ENCODE measurements around the gene PLD4. TPM values are rescaled to one million over a fixed set of nuclear protein-coding genes. Genes with fewer than 3 reads are reported as not detected.

The PLD4 gene
- total and polyA plus RNA-seq, 2 donors (not counting 1 experiment from before 2014, with no cell fraction given): 0.17 TPM; not detected in 1

- Histone ChIP-seq H3K9me3 (ENCODE audit: control insufficient read depth, insufficient read depth, low read depth, low read length) (no peaks in the 10 kb centered on the region), H2AFZ (ENCODE audit: low read length) (peak overlapping the region; percentile 7), H3K79me2 (ENCODE audit: control insufficient read depth, insufficient read depth, low read length) (no peaks in the 10 kb centered on the region), H3K27ac (ENCODE audit: insufficient read depth, low read length) (no peak overlapping the region), H3K4me2 (ENCODE audit: extremely low read depth, insufficient read depth, low read length) (peak overlapping the region; percentile 59), H3K4me1 (ENCODE audit: control insufficient read depth, extremely low read depth, insufficient read depth, low read length) (no peaks in the 10 kb centered on the region), H4K20me1 (ENCODE audit: control insufficient read depth, extremely low read depth, insufficient read depth, low read length) (no peaks in the 10 kb centered on the region), H3K36me3 (ENCODE audit: control insufficient read depth, insufficient read depth, low read length) (no peaks in the 10 kb centered on the region), H3K27me3 (ENCODE audit: control insufficient read depth, insufficient read depth, low read length) (peaks cover 4% of the 10 kb centered on the region), H3K9ac (ENCODE audit: insufficient read depth, low read length) (peak overlapping the region; percentile 55), H3K4me3 (replicated peaks in 1 of 4; ENCODE audit: control extremely low read depth in 1 of 4, insufficient read depth in 1 of 4, low read depth in 3 of 4, low read length in 4 of 4) (peak overlapping the region in 3 of 4 experiments; percentile 29 to 58 (median 36))
- DNase-seq (ENCODE audit: low read depth in 2 of 2): peak; percentile 62 to 79
- TF ChIP-seq CTCF (conservative IDR thresholded peaks at IDR 0.05 in 1 of 2, IDR thresholded peaks at IDR 0.05 in 1 of 2; ENCODE audit: low read depth in 1 of 2, low read length in 2 of 2): peak; percentile 42 to 46
- no peak for TF ChIP-seq EZH2 (IDR thresholded peaks at IDR 0.05; ENCODE audit: low read length, missing control alignments)
Observed at GRCh38 chr14:104932676-104933631, 8.3 kb downstream of the PLD4 start.

GRCh38 chr14:104933746-104934733 is 9.4 kb downstream of the PLD4 start:
- Histone ChIP-seq H3K4me3 (replicated peaks in 1 of 4; ENCODE audit: control extremely low read depth in 1 of 4, insufficient read depth in 1 of 4, low read depth in 3 of 4, low read length in 4 of 4) (no peak overlapping the region), H3K9ac (ENCODE audit: insufficient read depth, low read length) (no peak overlapping the region), H3K4me1 (ENCODE audit: control insufficient read depth, extremely low read depth, insufficient read depth, low read length) (no peaks in the 10 kb centered on the region), H3K79me2 (ENCODE audit: control insufficient read depth, insufficient read depth, low read length) (no peaks in the 10 kb centered on the region), H2AFZ (ENCODE audit: low read length) (no peak overlapping the region), H3K36me3 (ENCODE audit: control insufficient read depth, insufficient read depth, low read length) (no peaks in the 10 kb centered on the region), H3K27me3 (ENCODE audit: control insufficient read depth, insufficient read depth, low read length) (peaks cover 13% of the 10 kb centered on the region), H3K9me3 (ENCODE audit: control insufficient read depth, insufficient read depth, low read depth, low read length) (no peaks in the 10 kb centered on the region), H4K20me1 (ENCODE audit: control insufficient read depth, extremely low read depth, insufficient read depth, low read length) (no peaks in the 10 kb centered on the region), H3K27ac (ENCODE audit: insufficient read depth, low read length) (no peak overlapping the region), H3K4me2 (ENCODE audit: extremely low read depth, insufficient read depth, low read length) (peak overlapping the region; percentile 23)
- TF ChIP-seq CTCF (conservative IDR thresholded peaks at IDR 0.05 in 1 of 2, IDR thresholded peaks at IDR 0.05 in 1 of 2; ENCODE audit: low read depth in 1 of 2, low read length in 2 of 2): no peak
- TF ChIP-seq EZH2 (IDR thresholded peaks at IDR 0.05; ENCODE audit: low read length, missing control alignments): peak; percentile 69
- no peak for DNase-seq (ENCODE audit: low read depth in 2 of 2)

All from fibroblast of lung (primary cell).